ENCODE data around the gene MED10.

MED10 gene

GRCh38 chr5:6398570-6399230, 20.4 kb upstream of the MED10 start:
- DNase-seq = no peak

GRCh38 chr5:6397536-6398269, 19.4 kb upstream of the MED10 start:
- no peak for DNase-seq

GRCh38 chr5:6396836-6397535, 18.6 kb upstream of the MED10 start:
- DNase-seq = no peak

- no peak for DNase-seq
Measured at GRCh38 chr5:6396043-6396442, 17.7 kb upstream of the MED10 start.

- no peak for DNase-seq
Measured at GRCh38 chr5:6395621-6396020, 17.3 kb upstream of the MED10 start.

- no peak for DNase-seq
Measured at GRCh38 chr5:6395102-6395445, 16.7 kb upstream of the MED10 start.

- DNase-seq = no peak
Measured at GRCh38 chr5:6394429-6395101, 16.2 kb upstream of the MED10 start.

GRCh38 chr5:6393596-6394194, 15.3 kb upstream of the MED10 start:
- no peak for DNase-seq

- DNase-seq = no peak
Measured at GRCh38 chr5:6392561-6392960, 14.2 kb upstream of the MED10 start.

- no peak for DNase-seq
Measured at GRCh38 chr5:6391151-6391550, 12.8 kb upstream of the MED10 start.

GRCh38 chr5:6389946-6390530, 11.7 kb upstream of the MED10 start:
- no peak for DNase-seq

- no peak for DNase-seq
Measured at GRCh38 chr5:6389397-6389796, 11.1 kb upstream of the MED10 start.

- no peak for DNase-seq
Measured at GRCh38 chr5:6387970-6388369, 9.6 kb upstream of the MED10 start.

GRCh38 chr5:6386271-6386670, 7.9 kb upstream of the MED10 start:
- DNase-seq = no peak

GRCh38 chr5:6384856-6385255, 6.5 kb upstream of the MED10 start:
- DNase-seq = no peak

GRCh38 chr5:6383376-6383775, 5.0 kb upstream of the MED10 start:
- DNase-seq = no peak

- no peak for DNase-seq
Measured at GRCh38 chr5:6379246-6379645, 899 bp upstream of the MED10 start.

- DNase-seq = no peak
Measured at GRCh38 chr5:6378766-6379103, 388 bp upstream of the MED10 start.

- DNase-seq = no peak
Measured at GRCh38 chr5:6377582-6377904, 804 bp downstream of the MED10 start.

GRCh38 chr5:6376974-6377520, 1.3 kb downstream of the MED10 start:
- no peak for DNase-seq

GRCh38 chr5:6373081-6373846, 5.1 kb downstream of the MED10 start:
- DNase-seq = no peak
